K562 (cell line): ENCODE results near the gene LSP1. TPM values are rescaled to one million over a fixed set of nuclear protein-coding genes. Genes with fewer than 3 reads are reported as not detected.

Source experiments
- ATAC-seq: fragments of 200-7000 bp; cut with Tn5 transposase; 3 replicates; pipeline ENCODE4 v1.9.1; 2020; ENCODE audit warnings: moderate library complexity
- BruUV-seq: library from RNA; stranded (reverse); fragments of 400-500 nt; replicated peaks from 2 replicates; lab custom pipeline; 2021; lab: Mats Ljungman, UMichigan
- CTCF ChIA-PET: fragments of 300-600 bp; formaldehyde crosslinking; extraction: SDS; loops from one replicate; lab custom pipeline; 2021; ENCODE audit warnings: low intra/inter-chr PET ratio; lab: Yijun Ruan, JAX
- POLR2A ChIA-PET: fragments of 300-600, 350-650 bp; sonication (Branson Sonifier 250); formaldehyde crosslinking; extraction: SDS; loops from one replicate; lab custom pipeline; 2021; ENCODE audit warnings: antibody characterized with exemption, inconsistent platforms; lab: Yijun Ruan, JAX
- DNase-seq, 4 experiments: peaks; one replicate each; pipeline versions ENCODE4 v3.0.0 to v3.0.0-alpha.2; 2011 to 2018; ENCODE audit warnings: low spot score in 3 of 4, mixed read lengths in 3 of 4; ENCODE audit errors: extremely low read depth in 1 of 4
- FAIRE-seq: peaks from 2 replicates; lab custom pipeline; 2011; peaks lifted over from hg19 to GRCh38; lab: Jason Lieb, UNC
- H2AFZ ChIP-seq: 2 replicates; pipeline ENCODE4 v1.6.0; 2011; ENCODE audit warnings: low read depth, low read length, control low read depth, inconsistent platforms
- H3K27ac ChIP-seq: fragments of 200-600 bp; 3 replicates; pipeline ENCODE4 v1.8.0; 2011; ENCODE audit warnings: low read depth, mild to moderate bottlenecking, control low read depth, inconsistent platforms, low read length, moderate library complexity, mixed read lengths; ENCODE audit errors: extremely low read depth
- H3K27me3 ChIP-seq, 2 experiments: fragments of 300-600 bp in 1 of 2; 2 replicates in 1 of 2; 3 replicates in 1 of 2; pipeline versions ENCODE4 v1.6.0 to v1.8.0; 2011; ENCODE audit warnings: inconsistent platforms in 2 of 2, low read length in 2 of 2, mild to moderate bottlenecking in 1 of 2, mixed read lengths in 1 of 2, moderate library complexity in 1 of 2; ENCODE audit not compliant: control insufficient read depth in 2 of 2, insufficient read depth in 2 of 2
- H3K36me3 ChIP-seq: fragments of 300-600 bp; 3 replicates; pipeline ENCODE4 v1.8.0; 2011; ENCODE audit warnings: mild to moderate bottlenecking, low read length, inconsistent platforms; ENCODE audit not compliant: control insufficient read depth, insufficient read depth
- H3K4me1 ChIP-seq, 2 experiments: fragments of 200-600 bp in 1 of 2; replicated peaks in 1 of 2; 2 replicates in 1 of 2; 3 replicates in 1 of 2; pipeline versions ENCODE4 v1.5.1 to v1.8.0; 2011; ENCODE audit warnings: inconsistent platforms in 2 of 2, low read length in 2 of 2, mild to moderate bottlenecking in 1 of 2, mixed read lengths in 1 of 2, moderate library complexity in 1 of 2; ENCODE audit not compliant: control insufficient read depth in 2 of 2, insufficient read depth in 2 of 2
- H3K4me2 ChIP-seq: 2 replicates; pipeline ENCODE4 v1.6.1; 2011; ENCODE audit warnings: low read length, control low read depth, inconsistent platforms, mixed read lengths; ENCODE audit not compliant: insufficient read depth
- H3K4me3 ChIP-seq: fragments of 200-600 bp; sonication (generic), shearing (Covaris generic); 2 replicates; pipeline ENCODE4 v1.5.1; 2016; ENCODE audit warnings: control low read depth, inconsistent platforms
- H3K79me2 ChIP-seq: fragments of 200-600 bp; 3 replicates; pipeline ENCODE4 v1.8.0; 2011; ENCODE audit warnings: low read length, inconsistent platforms; ENCODE audit not compliant: control insufficient read depth, insufficient read depth
- H3K9ac ChIP-seq, 2 experiments: 2 replicates each; pipeline versions ENCODE4 v1.6.0 to v1.6.1; 2011; ENCODE audit warnings: low read depth in 2 of 2, low read length in 2 of 2, control low read depth in 1 of 2, inconsistent platforms in 1 of 2, mild to moderate bottlenecking in 1 of 2, mixed read lengths in 1 of 2; ENCODE audit not compliant: insufficient read depth in 1 of 2
- H3K9me1 ChIP-seq: one replicate; pipeline ENCODE4 v1.6.0; 2011; ENCODE audit warnings: inconsistent platforms, mild to moderate bottlenecking, low read length, moderate library complexity; ENCODE audit not compliant: control insufficient read depth, insufficient read depth
- H3K9me3 ChIP-seq: replicated peaks from 2 replicates; pipeline ENCODE4 v1.5.1; 2011; ENCODE audit warnings: low read depth, low read length, inconsistent platforms; ENCODE audit not compliant: control insufficient read depth, insufficient read depth
- H4K20me1 ChIP-seq: replicated peaks from 2 replicates; pipeline ENCODE4 v1.6.1; 2011; ENCODE audit warnings: low read length, inconsistent platforms, mixed read lengths; ENCODE audit not compliant: control insufficient read depth, insufficient read depth
- HDGF ChIP-seq: fragments of 450-650 bp; IDR thresholded peaks from 2 replicates; pipeline ENCODE4 v1.6.1; 2016
- RAD21 ChIP-seq, 2 experiments: fragments of 250-450 bp in 1 of 2; fragments of 450-650 bp in 1 of 2; sonication (Bioruptor Pico) in 1 of 2; formaldehyde crosslinking in 1 of 2; IDR thresholded peaks in 1 of 2; conservative IDR thresholded peaks in 1 of 2; 2 replicates each; pipeline versions ENCODE4 v1.4.0 to v1.8.0; 2020 to 2022; ENCODE audit warnings: mild to moderate bottlenecking in 2 of 2, moderate library complexity in 1 of 2
- RUNX1 ChIP-seq: sonication (generic); IDR thresholded peaks from 2 replicates; pipeline ENCODE4 v1.6.1; 2016; ENCODE audit warnings: antibody characterized with exemption, low read depth
- STAT6 ChIP-seq: sonication (generic); formaldehyde crosslinking; IDR thresholded peaks from 2 replicates; pipeline ENCODE4 v1.8.1; 2023; ENCODE audit warnings: mild to moderate bottlenecking, missing genetic modification reagents
- THRAP3 ChIP-seq: fragments of 450-650 bp; IDR thresholded peaks from 2 replicates; pipeline ENCODE4 v1.6.1; 2016; ENCODE audit warnings: mild to moderate bottlenecking, inconsistent platforms, borderline replicate concordance
- WGBS: fragments of 100-300 bp; shearing (Covaris generic); methylation state at CpG from one replicate; pipeline ENCODE4 v1.1.6; 2016; ENCODE audit warnings: low coverage, mixed read lengths; ENCODE audit not compliant: insufficient coverage; ENCODE audit errors: missing lambda C conversion rate; 5-methylcytosine and 5-hydroxymethylcytosine counted together
- in situ Hi-C: fragments of 300-500 bp; cut with MboI; formaldehyde crosslinking; loops from 4 replicates; pipeline ENCODE4 v1.15.0; 2018; ENCODE audit warnings: inconsistent platforms, mixed read lengths
- intact Hi-C: fragments of 100-400 bp; cut with micrococcal nuclease; formaldehyde crosslinking; loops from 2 replicates; pipeline ENCODE4 v1.14.2; 2022
- polyA plus RNA-seq, 8 experiments: library from polyadenylated mRNA; depleted of rRNA in 4 of 8; stranded (reverse) in 5 of 8; unstranded in 3 of 8; fragments of >200 nt; fragmentation: Nextera tagmentation in 2 of 8; fragmentation: Illumina TruSeq in 1 of 8; extraction: Ambion mirVana in 2 of 8; extraction: Trizol in 1 of 8; gene quantifications; 2 replicates each; pipeline versions ENCODE4 v1.2.1 to v1.2.3, GENCODE V29; 2011 to 2014; ENCODE audit warnings: inconsistent platforms in 1 of 8, missing spikeins in 1 of 8
- total RNA-seq, 7 experiments: library from RNA; depleted of rRNA in 6 of 7; stranded (reverse); fragments of >200 nt in 6 of 7; fragmentation: Illumina TruSeq in 2 of 7; extraction: Trizol in 2 of 7; gene quantifications; 2 replicates each; pipeline versions ENCODE4 v1.2.1 to v1.2.3, GENCODE V29; 2011 to 2021; ENCODE audit warnings: low replicate concordance in 1 of 7
- TF ChIP-seq, protein P1 (sequence below): fragments of 450-650 bp; formaldehyde crosslinking; IDR thresholded peaks from 2 replicates; pipeline ENCODE4 v1.4.0; 2022; ENCODE audit warnings: mild to moderate bottlenecking, moderate library complexity
- TF ChIP-seq, protein P2 (sequence below), 3 experiments: IDR thresholded peaks in 2 of 3; conservative IDR thresholded peaks in 1 of 3; 2 replicates each; pipeline ENCODE4 v1.5.1; 2011 to 2012; ENCODE audit warnings: low read length in 3 of 3, mild to moderate bottlenecking in 3 of 3, control low read depth in 2 of 3, improper control_type of control experiment in 1 of 3, inconsistent platforms in 1 of 3, low read depth in 1 of 3, mixed read lengths in 1 of 3, moderate library complexity in 1 of 3; ENCODE audit not compliant: insufficient read depth in 2 of 3

LSP1 gene
- total and polyA plus RNA-seq, 9 of the 15 experiments (the other 6 are each of a cell fraction or from before 2014, with no cell fraction given): 0.08 to 2.9 (median 0.65) TPM; not detected in 2

- TF ChIP-seq RUNX1 (no peak), HDGF (no peak), THRAP3 (no peak)
- TF ChIP-seq, protein P1, sequence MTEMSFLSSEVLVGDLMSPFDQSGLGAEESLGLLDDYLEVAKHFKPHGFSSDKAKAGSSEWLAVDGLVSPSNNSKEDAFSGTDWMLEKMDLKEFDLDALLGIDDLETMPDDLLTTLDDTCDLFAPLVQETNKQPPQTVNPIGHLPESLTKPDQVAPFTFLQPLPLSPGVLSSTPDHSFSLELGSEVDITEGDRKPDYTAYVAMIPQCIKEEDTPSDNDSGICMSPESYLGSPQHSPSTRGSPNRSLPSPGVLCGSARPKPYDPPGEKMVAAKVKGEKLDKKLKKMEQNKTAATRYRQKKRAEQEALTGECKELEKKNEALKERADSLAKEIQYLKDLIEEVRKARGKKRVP (CRISPR knock-in tag): no peak
Observed at GRCh38 chr11:1854132-1854948, 1.5 kb downstream of the LSP1 start (continued).

GRCh38 chr11:1854949-1855885 is 2.3 kb downstream of the LSP1 start:
- peaks cover 0 to 17% of the 10 kb centered on the region in 2 experiments; a peak in 2 of 5 replicates for H3K4me1 ChIP-seq
- TF ChIP-seq, protein P2, sequence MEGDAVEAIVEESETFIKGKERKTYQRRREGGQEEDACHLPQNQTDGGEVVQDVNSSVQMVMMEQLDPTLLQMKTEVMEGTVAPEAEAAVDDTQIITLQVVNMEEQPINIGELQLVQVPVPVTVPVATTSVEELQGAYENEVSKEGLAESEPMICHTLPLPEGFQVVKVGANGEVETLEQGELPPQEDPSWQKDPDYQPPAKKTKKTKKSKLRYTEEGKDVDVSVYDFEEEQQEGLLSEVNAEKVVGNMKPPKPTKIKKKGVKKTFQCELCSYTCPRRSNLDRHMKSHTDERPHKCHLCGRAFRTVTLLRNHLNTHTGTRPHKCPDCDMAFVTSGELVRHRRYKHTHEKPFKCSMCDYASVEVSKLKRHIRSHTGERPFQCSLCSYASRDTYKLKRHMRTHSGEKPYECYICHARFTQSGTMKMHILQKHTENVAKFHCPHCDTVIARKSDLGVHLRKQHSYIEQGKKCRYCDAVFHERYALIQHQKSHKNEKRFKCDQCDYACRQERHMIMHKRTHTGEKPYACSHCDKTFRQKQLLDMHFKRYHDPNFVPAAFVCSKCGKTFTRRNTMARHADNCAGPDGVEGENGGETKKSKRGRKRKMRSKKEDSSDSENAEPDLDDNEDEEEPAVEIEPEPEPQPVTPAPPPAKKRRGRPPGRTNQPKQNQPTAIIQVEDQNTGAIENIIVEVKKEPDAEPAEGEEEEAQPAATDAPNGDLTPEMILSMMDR (IDR thresholded peaks at IDR 0.05 in 2 of 3, conservative IDR thresholded peaks at IDR 0.05 in 1 of 3; ENCODE audit: insufficient read depth in 2 of 3, low read depth in 1 of 3, low read length in 3 of 3): peak; percentile 18 to 31 (median 21); a peak in 2 of 6 replicates
- 0 out of 4 replicates have a peak, but pooled peaks of 1 of the 2 experiments have one; percentile 18 for TF ChIP-seq RAD21 (CRISPR knock-in tag; conservative IDR thresholded peaks at IDR 0.05 in 1 of 2, IDR thresholded peaks at IDR 0.05 in 1 of 2)
- no peak for TF ChIP-seq STAT6 (CRISPR knock-in tag)
- BruUV-seq: no TSS peak
- CTCF ChIA-PET: no interaction called here
- H3K4me3 ChIP-seq: no peak overlapping the region
- H3K9ac ChIP-seq: peak overlapping the region in 1 of 2 experiments; percentile 35; a peak in 1 of 4 replicates
- no peaks in the 10 kb centered on the region for H3K79me2 ChIP-seq
- ATAC-seq: peak; percentile 52
- in situ Hi-C loops (loop anchor here (10.0 kb wide), 1 partner anchor 300 kb away; no protein-coding TSS in a partner anchor), intact Hi-C loops (no loop called here)
- POLR2A ChIA-PET: interaction anchor here (1.0 kb wide), 1 partner anchor 77 kb away, joined by 3 read pairs; no protein-coding TSS in a partner anchor
- peaks cover 3% of the 10 kb centered on the region for H4K20me1 ChIP-seq
- H3K4me2 ChIP-seq: no peak overlapping the region
- H3K36me3 ChIP-seq: no peaks in the 10 kb centered on the region
- H3K27me3 ChIP-seq: peaks cover 24 to 78% of the 10 kb centered on the region in 2 experiments; a peak in 4 of 5 replicates
- no peaks in the 10 kb centered on the region for H3K9me1 ChIP-seq
- WGBS: 5% methylated on average over 14 of the region's 26 CpGs
- H3K27ac ChIP-seq: no peak overlapping the region
- peak in 2 of 4 experiments; percentile 38 to 45 for DNase-seq
- H2AFZ ChIP-seq: no peak overlapping the region
- H3K9me3 ChIP-seq: no peaks in the 10 kb centered on the region
- FAIRE-seq: no peak
